MCF 10A (cell line): Measurements from ENCODE around the gene TMEM236. TPM values are rescaled to one million over a fixed set of nuclear protein-coding genes. Genes with fewer than 3 reads are reported as not detected.

Source experiments
- BruUV-seq: library from RNA; stranded (reverse); fragments of 400-500 nt; replicated peaks from 2 replicates; lab custom pipeline; 2021; lab: Mats Ljungman, UMichigan
- CTCF ChIA-PET: fragments of 300-600 bp; sonication (Branson Sonifier 250); formaldehyde crosslinking; extraction: SDS; loops from one replicate; lab custom pipeline; 2021; ENCODE audit warnings: antibody characterized with exemption, inconsistent platforms; lab: Yijun Ruan, JAX
- POLR2A ChIA-PET: fragments of 300-600, 350-650 bp; sonication (Branson Sonifier 250); formaldehyde crosslinking; extraction: SDS; loops from one replicate; lab custom pipeline; 2020; ENCODE audit warnings: antibody characterized with exemption, inconsistent platforms; lab: Yijun Ruan, JAX
- DNase-seq: peaks from one replicate; pipeline ENCODE4 v3.0.0-alpha.2; 2018; ENCODE audit not compliant: unreplicated experiment
- H3K27ac Mint-ChIP-seq: one replicate; pipeline ENCODE4 v1.8.0; 2022; ENCODE audit warnings: mild to moderate bottlenecking, low read depth, mixed read lengths; ENCODE audit not compliant: unreplicated experiment
- H3K27me3 Mint-ChIP-seq: one replicate; pipeline ENCODE4 v1.8.0; 2022; ENCODE audit warnings: mixed read lengths; ENCODE audit not compliant: insufficient read depth, unreplicated experiment
- H3K36me3 Mint-ChIP-seq: one replicate; pipeline ENCODE4 v1.8.0; 2022; ENCODE audit warnings: mild to moderate bottlenecking, moderate library complexity, mixed read lengths; ENCODE audit not compliant: insufficient read depth, unreplicated experiment
- H3K4me1 Mint-ChIP-seq: one replicate; pipeline ENCODE4 v1.8.0; 2022; ENCODE audit warnings: mixed read lengths; ENCODE audit not compliant: insufficient read depth, unreplicated experiment
- H3K4me3 Mint-ChIP-seq: one replicate; pipeline ENCODE4 v1.8.0; 2022; ENCODE audit warnings: mild to moderate bottlenecking, moderate library complexity, mixed read lengths; ENCODE audit not compliant: unreplicated experiment
- H3K9me3 Mint-ChIP-seq: one replicate; pipeline ENCODE4 v1.8.0; 2022; ENCODE audit warnings: mixed read lengths; ENCODE audit not compliant: unreplicated experiment
- CTCF ChIP-seq: fragments of 200-600 bp; IDR thresholded peaks from one replicate; pipeline ENCODE4 v1.8.0; 2022; ENCODE audit warnings: antibody characterized with exemption, mild to moderate bottlenecking; ENCODE audit not compliant: unreplicated experiment
- intact Hi-C: fragments of 100-400 bp; cut with micrococcal nuclease; formaldehyde crosslinking; loops from 2 replicates; pipeline ENCODE4 v1.14.1; 2022
- microRNA-seq: library from miRNA; unstranded; fragments of <30 nt; microRNA quantifications from one replicate; pipeline ENCODE4 v1.2.0, GENCODE V29; 2022
- total RNA-seq: library from RNA; stranded (reverse); gene quantifications from 2 replicates; pipeline ENCODE4 v1.2.3, GENCODE V29; 2022

The TMEM236 gene
- total RNA-seq, 1 experiment from 2014 or later, result 0.09 TPM

- intact Hi-C loops, result loop anchor here (5.0 kb wide), 1 partner anchor 464 kb away; no protein-coding TSS in a partner anchor
Observed at GRCh38 chr10:17848646-17849045, 96.6 kb downstream of the TMEM236 start.

More at GRCh38 chr10:17848646-17849045, 96.6 kb downstream of the TMEM236 start:
- ChIA-PET POLR2A (interaction anchor here (0.6 kb wide), 1 partner anchor 381 kb away, joined by 3 read pairs; no protein-coding TSS in a partner anchor), CTCF (interaction anchor here (0.5 to 9.6 kb wide), 28 partner anchors 9 to 1006 kb away, joined by 3 to 198 read pairs (median 4); partner anchors contain the start of gene MRC1)
- no TSS peak for BruUV-seq
- DNase-seq, result no peak
- H3K27me3 Mint-ChIP-seq, result no peaks in the 10 kb centered on the region
- no peaks in the 10 kb centered on the region for H3K9me3 Mint-ChIP-seq
- H3K27ac Mint-ChIP-seq, result no peak overlapping the region
- no peak for TF ChIP-seq CTCF
- peaks cover 9% of the 10 kb centered on the region for H3K4me1 Mint-ChIP-seq
- H3K4me3 Mint-ChIP-seq, result no peak overlapping the region
- H3K36me3 Mint-ChIP-seq, result no peaks in the 10 kb centered on the region

Small RNA genes within 50 kb of the gene (microRNA-seq; reads per million reads assigned to microRNA genes)
- gene MIR511, result not detected

Other genes starting within 250 kb of the TMEM236 start
- 29.6 and 34.2 TPM in 2 replicates for gene HACD1, start 134.8 kb upstream of the TMEM236 start, total RNA-seq
- gene STAM, start 108.0 kb upstream of the TMEM236 start, total RNA-seq, result 35.4 and 55.5 TPM in 2 replicates
- gene MRC1, start 57.1 kb downstream of the TMEM236 start, total RNA-seq, result 0.05 TPM in 1 of 2 replicates, not detected in the other
- not detected in 2 replicates for gene SLC39A12, start 199.7 kb downstream of the TMEM236 start, total RNA-seq